ENCODE results near the gene NDUFB10.

GRCh38 chr16:1959269-1960039 lies at the start of gene NDUFB10:
- peak in 5 of 6 experiments; percentile 25 to 73 (median 52) for TF ChIP-seq CTCF (IDR thresholded peaks at IDR 0.05)
- peak; percentile 54 to 91 for TF ChIP-seq POLR2A (IDR thresholded peaks at IDR 0.05)
